Ecto neural progenitor cell (in vitro differentiated cells): ENCODE results near the gene KANSL1L.

ENCODE experiments used
- DNase-seq: peaks from one replicate; pipeline ENCODE4 v3.0.0-alpha.2; 2018; ENCODE audit warnings: low spot score

KANSL1L gene

DNA sequence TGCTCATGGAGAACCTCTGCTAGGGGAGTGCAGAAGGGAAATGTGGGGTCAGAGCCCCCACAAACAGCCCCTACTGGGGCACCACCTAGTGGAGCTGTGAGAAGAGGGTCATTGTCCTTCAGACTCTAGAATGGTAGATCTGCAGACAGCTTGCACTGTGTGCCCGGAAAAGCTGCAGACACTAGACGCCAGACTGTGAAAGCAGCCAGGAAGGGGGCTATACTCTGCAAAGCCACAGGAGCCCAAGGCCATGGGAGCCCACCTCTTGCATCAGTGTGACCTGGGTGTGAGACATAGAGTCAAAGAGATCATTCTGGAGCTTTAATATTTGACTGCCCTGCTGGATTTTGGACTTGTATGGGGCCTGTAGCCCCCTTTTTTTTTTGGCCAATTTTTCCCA, 107.9 kb downstream of the KANSL1L start:
- DNase-seq = no peak

DNA sequence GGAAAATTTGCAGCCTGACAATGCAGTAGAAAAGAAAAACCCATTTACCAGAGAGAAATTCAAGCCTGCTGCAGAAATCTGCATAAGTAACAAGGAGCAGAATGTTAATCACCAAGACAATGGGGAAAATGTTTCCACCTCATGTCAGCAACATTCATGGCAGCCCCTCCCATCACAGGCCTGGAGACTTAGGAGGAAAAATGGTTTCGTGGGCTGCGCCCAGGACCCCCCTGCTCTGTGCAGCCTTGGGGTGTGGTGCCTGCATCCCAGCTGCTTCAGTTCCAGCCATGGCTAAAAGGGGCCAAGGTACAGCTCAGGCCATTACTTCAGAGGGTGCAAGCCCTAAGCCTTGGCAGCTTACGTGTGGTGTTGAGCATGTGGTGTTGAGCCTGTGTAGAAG, 115.4 kb downstream of the KANSL1L start:
- DNase-seq = no peak

DNA sequence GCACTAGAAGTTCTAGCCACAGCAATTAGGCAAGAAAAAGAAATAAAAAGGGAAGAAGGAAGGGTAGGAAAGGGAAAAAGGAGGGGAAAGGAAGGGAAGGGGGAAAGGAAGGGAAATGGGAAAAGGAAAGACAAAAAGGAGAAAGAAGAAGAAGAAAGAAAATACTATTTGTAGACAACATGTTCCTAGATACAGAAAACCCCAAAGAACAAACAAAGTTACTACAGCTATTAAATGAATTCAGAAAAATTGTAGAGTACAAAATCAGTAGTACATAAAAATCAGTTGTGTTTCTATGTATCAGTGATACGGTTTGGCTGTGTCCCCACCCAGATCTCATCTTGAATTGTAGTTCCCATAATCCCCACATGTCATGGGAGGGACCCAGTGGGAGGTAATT, 116.5 kb downstream of the KANSL1L start:
- DNase-seq = no peak

GRCh38 chr2:210050885-210051284, 120.3 kb downstream of the KANSL1L start:
- no peak for DNase-seq

GRCh38 chr2:210049831-210050230, 121.4 kb downstream of the KANSL1L start:
- no peak for DNase-seq

- no peak for DNase-seq
Observed at GRCh38 chr2:210046851-210047500, 124.2 kb downstream of the KANSL1L start.

GRCh38 chr2:210038078-210038477, 133.1 kb downstream of the KANSL1L start:
- DNase-seq = no peak

- DNase-seq = no peak
Observed at GRCh38 chr2:210035679-210036078, 135.5 kb downstream of the KANSL1L start.

DNA sequence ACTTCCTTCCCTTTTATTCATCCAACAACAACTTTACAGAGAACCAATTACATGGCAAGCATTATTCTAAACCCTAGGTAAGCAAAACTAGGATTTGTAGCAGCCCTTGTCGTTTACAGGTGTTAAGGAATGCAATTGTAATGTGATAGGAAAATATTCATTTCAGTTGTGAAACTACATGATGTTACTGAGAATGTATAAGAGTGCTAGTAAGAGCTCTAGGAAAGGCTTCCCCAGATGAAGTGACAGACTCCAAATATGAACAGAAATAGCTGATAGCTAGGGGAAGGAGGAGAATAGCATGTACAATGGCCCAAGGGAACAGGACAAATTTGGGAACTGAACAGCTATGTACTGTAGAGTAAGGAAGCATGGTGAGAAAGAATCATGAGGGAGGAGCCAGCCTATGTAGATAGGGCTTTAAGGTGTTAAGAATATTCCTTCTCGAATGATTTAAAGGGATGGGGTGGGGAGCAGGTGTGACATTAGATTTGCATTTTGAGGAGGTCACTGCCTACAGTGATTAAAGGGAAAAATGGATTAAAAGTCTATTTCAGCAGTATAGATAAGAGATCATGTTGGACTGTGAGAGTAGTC, 137.0 kb downstream of the KANSL1L start:
- DNase-seq = no peak

- no peak for DNase-seq
Observed at GRCh38 chr2:210028178-210028577, 143.0 kb downstream of the KANSL1L start.

DNA sequence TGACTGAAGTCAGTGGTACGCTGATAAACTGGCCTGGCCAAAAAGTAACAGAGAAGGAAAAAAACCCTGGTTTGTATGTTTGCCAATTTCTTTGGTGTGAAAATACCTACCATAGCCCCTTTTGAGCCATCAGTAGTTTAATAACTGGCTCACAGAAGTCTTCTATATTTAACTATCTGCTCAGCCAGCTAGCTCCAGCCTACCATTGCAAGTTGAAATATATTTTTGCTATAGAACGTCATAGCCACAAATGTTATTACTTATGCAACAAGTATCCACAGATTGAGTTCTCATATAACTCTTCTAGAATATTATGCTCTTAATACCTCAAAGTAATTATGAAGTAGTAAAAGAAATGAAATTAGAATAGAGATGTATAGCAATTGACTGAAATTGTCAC, 143.6 kb downstream of the KANSL1L start:
- DNase-seq = no peak

DNA sequence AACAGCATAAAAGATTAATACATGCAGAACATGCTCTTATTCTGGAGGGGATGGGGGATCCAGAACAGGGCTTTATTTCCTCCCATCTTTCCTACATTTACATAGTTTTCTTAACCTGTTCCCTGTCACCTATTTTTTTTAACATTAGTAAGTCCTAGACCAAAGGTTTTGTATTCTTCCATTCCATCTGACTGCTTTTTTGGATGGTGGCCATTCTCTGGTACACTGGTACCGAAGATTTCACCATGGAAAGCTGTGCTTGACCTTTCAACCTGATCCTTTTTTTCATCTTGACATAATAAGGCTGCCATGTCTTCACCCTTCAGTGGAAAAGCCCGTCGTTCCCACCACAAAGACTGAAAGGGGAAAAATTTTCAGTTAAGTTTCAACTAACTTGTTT, 148.4 kb downstream of the KANSL1L start:
- no peak for DNase-seq

- DNase-seq = no peak
Observed at GRCh38 chr2:210020138-210020537, 151.1 kb downstream of the KANSL1L start.

- no peak for DNase-seq
Observed at GRCh38 chr2:210009896-210010295, 161.3 kb downstream of the KANSL1L start.

DNA sequence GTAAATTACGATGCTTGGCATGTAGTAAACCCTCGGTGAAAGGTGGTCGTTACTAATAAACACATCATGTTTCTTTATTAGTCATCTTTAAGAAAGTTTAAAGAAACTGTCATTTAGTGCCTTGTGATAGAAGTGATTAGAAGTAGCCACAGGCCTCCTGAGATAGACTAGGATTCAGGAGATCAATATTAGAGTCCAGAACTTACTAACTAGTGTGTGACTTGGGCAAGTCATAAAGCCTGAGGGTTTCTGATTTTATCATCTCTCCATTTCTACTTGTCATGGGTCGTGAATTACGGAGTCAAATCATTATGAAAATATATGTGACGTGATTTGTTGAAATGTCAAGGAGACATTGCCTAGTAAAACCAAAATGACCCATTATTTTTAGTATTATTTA, 162.1 kb downstream of the KANSL1L start:
- DNase-seq = no peak

DNA sequence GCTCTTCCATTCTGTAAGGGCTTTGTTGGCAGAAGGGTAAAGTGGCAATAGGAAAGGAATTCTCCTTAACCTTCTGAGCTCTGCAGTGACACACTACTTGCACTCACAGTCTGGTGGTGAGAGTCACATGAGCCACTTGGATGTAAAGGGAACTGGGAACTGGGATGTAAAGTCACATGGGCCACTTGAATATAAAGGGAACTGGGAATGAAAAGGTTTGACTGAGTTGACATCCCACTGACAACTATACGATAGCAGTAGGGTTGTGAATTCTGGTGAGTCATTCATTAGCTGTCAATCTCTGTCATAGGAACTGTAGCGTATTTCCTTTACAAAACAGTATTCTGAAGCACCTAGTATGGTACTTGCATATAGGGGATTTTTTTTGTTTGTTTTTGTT, 163.3 kb downstream of the KANSL1L start:
- no peak for DNase-seq

DNA sequence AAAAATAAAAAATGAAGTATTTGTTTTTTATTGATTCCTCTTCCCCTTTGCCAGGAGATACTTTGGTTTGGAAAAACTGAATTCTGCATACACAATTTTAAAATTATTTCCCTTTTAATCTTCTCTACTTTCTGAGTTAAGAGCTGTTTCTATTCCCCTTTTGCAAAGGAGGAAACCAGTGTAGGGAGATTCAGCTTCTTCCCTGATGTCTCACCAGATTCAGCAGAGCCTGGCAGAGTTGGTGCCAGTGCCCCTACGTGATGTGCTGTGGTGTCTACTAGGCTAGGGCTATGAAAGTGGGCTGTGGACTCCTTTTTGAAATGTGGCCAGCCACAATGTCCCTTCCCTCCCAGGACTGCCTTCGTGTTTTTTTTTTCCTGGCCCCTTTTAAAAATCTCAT, 166.3 kb downstream of the KANSL1L start:
- no peak for DNase-seq

GRCh38 chr2:210003359-210003758, 167.8 kb downstream of the KANSL1L start:
- DNase-seq = no peak

GRCh38 chr2:210002158-210003157, 168.8 kb downstream of the KANSL1L start, which contains the start of gene RPE:
TSS of gene RPE (plus strand) at chr2:210002638. CDS start at chr2:210002662, 24 bp downstream.
- DNase-seq = peak; percentile 95

DNA sequence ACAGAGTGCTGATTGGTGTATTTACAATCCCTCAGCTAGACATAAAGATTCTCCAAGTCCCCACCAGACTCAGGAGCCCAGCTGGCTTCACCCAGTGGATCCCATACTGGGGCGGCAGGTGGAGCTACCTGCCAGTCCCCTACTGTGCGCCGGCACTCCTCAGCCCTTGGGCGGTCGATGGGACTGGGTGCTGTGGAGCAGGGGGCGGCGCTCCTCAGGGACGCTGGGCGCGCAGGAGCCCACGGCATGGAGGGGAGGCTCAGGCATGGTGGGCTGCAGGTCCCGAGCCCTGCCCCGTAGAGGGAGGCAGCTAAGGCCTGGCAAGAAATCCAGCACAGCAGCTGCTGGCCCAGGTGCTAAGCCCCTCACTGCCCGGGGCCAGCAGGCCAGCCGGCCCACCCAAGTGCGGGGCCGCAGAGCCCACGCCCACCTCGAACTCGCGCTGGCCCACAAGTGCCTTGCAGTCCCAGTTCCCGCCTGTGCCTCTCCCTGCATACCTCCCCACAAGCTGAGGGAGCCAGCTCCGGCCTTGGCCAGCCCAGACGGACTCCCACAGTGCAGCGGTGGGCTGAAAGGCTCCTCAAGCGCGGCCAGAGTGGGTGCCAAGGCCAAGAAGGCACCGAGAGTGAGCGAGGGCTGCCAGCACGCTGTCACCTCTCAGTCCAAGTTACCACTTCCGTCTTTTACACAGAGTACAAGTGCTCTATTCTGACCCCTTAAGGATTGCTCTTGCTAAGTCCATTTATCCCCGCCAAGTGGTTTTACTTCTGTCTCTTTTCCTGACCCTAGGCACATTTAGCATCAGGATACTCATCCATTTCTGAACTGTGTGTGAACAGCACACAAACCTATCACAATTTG, 170.5 kb downstream of the KANSL1L start:
- DNase-seq = no peak

DNA sequence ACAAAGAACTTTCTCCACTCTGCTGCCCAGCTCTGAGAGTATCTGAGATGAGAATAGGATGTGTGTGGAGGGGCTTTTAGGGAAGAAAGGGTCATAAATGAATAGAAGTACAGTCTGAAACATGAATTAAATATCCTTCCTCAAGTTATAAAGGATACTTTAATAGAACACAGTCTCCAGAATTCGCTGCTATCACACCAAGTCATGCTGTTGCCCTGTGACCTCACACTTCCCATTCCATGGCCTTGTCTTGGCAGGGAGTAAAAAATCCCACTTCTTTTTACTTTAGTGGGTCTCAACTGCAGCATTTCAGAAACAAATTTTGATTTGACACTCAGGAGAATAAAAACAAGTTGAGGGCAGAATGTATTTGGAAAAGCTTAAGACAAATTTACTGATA, 172.6 kb downstream of the KANSL1L start:
- no peak for DNase-seq

DNA sequence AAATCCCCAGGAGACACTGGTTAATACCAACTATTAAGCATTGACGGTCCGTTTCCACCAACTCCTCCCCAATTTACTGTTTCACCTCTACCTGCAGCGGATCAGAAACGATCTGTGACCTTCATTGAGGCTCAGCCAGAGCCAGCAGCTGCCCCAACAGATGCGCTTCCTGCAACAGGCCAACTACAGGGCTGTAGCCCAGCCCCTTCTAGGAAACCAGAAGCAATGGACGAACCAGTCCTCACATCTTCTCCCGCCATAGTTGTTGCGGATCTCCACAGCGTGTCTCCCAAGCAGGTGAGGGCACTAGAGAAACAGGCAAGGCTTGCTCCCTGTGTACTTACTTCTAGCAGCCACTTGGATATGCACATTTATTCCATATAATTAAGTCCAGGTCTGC, 177.2 kb downstream of the KANSL1L start:
- no peak for DNase-seq
